ENCODE data around the gene DMXL2. TPM values are rescaled to one million over a fixed set of nuclear protein-coding genes. Genes with fewer than 3 reads are reported as not detected.

Gene DMXL2
- total and polyA plus RNA-seq, 9 of the 15 experiments (the other 6 are each of a cell fraction or from before 2014, with no cell fraction given) = 9.3 to 57.7 (median 30.7) TPM

- TF ChIP-seq, protein P1, sequence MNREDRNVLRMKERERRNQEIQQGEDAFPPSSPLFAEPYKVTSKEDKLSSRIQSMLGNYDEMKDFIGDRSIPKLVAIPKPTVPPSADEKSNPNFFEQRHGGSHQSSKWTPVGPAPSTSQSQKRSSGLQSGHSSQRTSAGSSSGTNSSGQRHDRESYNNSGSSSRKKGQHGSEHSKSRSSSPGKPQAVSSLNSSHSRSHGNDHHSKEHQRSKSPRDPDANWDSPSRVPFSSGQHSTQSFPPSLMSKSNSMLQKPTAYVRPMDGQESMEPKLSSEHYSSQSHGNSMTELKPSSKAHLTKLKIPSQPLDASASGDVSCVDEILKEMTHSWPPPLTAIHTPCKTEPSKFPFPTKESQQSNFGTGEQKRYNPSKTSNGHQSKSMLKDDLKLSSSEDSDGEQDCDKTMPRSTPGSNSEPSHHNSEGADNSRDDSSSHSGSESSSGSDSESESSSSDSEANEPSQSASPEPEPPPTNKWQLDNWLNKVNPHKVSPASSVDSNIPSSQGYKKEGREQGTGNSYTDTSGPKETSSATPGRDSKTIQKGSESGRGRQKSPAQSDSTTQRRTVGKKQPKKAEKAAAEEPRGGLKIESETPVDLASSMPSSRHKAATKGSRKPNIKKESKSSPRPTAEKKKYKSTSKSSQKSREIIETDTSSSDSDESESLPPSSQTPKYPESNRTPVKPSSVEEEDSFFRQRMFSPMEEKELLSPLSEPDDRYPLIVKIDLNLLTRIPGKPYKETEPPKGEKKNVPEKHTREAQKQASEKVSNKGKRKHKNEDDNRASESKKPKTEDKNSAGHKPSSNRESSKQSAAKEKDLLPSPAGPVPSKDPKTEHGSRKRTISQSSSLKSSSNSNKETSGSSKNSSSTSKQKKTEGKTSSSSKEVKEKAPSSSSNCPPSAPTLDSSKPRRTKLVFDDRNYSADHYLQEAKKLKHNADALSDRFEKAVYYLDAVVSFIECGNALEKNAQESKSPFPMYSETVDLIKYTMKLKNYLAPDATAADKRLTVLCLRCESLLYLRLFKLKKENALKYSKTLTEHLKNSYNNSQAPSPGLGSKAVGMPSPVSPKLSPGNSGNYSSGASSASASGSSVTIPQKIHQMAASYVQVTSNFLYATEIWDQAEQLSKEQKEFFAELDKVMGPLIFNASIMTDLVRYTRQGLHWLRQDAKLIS (CRISPR knock-in tag; IDR thresholded peaks at IDR 0.05) = no peak
- TF ChIP-seq RBM17 (IDR thresholded peaks at IDR 0.05; ENCODE audit: borderline replicate concordance, low read depth, low read length) = no peak
- TF ChIP-seq, protein P2, sequence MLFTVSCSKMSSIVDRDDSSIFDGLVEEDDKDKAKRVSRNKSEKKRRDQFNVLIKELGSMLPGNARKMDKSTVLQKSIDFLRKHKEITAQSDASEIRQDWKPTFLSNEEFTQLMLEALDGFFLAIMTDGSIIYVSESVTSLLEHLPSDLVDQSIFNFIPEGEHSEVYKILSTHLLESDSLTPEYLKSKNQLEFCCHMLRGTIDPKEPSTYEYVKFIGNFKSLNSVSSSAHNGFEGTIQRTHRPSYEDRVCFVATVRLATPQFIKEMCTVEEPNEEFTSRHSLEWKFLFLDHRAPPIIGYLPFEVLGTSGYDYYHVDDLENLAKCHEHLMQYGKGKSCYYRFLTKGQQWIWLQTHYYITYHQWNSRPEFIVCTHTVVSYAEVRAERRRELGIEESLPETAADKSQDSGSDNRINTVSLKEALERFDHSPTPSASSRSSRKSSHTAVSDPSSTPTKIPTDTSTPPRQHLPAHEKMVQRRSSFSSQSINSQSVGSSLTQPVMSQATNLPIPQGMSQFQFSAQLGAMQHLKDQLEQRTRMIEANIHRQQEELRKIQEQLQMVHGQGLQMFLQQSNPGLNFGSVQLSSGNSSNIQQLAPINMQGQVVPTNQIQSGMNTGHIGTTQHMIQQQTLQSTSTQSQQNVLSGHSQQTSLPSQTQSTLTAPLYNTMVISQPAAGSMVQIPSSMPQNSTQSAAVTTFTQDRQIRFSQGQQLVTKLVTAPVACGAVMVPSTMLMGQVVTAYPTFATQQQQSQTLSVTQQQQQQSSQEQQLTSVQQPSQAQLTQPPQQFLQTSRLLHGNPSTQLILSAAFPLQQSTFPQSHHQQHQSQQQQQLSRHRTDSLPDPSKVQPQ (CRISPR knock-in tag; IDR thresholded peaks at IDR 0.05; ENCODE audit: borderline replicate concordance) = no peak
- 0 out of 2 replicates have a peak, but pooled peaks have one; percentile 17 for TF ChIP-seq ZEB2 (IDR thresholded peaks at IDR 0.05)
- no peak for TF ChIP-seq MYBL2 (IDR thresholded peaks at IDR 0.05; ENCODE audit: low read depth)
- no peak for TF ChIP-seq MYBL2 (CRISPR knock-in tag; IDR thresholded peaks at IDR 0.05; ENCODE audit: borderline replicate concordance)
- TF ChIP-seq HCFC1 (IDR thresholded peaks at IDR 0.05; ENCODE audit: low read depth, low read length) = no peak
- no peak for TF ChIP-seq RBFOX2 (IDR thresholded peaks at IDR 0.05; ENCODE audit: low read depth, low read length)
- TF ChIP-seq, protein P3, sequence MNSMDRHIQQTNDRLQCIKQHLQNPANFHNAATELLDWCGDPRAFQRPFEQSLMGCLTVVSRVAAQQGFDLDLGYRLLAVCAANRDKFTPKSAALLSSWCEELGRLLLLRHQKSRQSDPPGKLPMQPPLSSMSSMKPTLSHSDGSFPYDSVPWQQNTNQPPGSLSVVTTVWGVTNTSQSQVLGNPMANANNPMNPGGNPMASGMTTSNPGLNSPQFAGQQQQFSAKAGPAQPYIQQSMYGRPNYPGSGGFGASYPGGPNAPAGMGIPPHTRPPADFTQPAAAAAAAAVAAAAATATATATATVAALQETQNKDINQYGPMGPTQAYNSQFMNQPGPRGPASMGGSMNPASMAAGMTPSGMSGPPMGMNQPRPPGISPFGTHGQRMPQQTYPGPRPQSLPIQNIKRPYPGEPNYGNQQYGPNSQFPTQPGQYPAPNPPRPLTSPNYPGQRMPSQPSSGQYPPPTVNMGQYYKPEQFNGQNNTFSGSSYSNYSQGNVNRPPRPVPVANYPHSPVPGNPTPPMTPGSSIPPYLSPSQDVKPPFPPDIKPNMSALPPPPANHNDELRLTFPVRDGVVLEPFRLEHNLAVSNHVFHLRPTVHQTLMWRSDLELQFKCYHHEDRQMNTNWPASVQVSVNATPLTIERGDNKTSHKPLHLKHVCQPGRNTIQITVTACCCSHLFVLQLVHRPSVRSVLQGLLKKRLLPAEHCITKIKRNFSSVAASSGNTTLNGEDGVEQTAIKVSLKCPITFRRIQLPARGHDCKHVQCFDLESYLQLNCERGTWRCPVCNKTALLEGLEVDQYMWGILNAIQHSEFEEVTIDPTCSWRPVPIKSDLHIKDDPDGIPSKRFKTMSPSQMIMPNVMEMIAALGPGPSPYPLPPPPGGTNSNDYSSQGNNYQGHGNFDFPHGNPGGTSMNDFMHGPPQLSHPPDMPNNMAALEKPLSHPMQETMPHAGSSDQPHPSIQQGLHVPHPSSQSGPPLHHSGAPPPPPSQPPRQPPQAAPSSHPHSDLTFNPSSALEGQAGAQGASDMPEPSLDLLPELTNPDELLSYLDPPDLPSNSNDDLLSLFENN (IDR thresholded peaks at IDR 0.05; ENCODE audit: low read depth in 2 of 2, low read length in 2 of 2) = no peak
- TF ChIP-seq SPI1 (IDR thresholded peaks at IDR 0.05; ENCODE audit: borderline replicate concordance, low read depth, low read length) = no peak
Observed at GRCh38 chr15:51576911-51577500, 45.6 kb downstream of the DMXL2 start (continued).
